AG09309 (cell line): ENCODE data around the gene CAPN11.
"Not testable (repeated sequence)": the region's sequence is repeated elsewhere in the genome, so short reads cannot be mapped to it uniquely, and the experiment has no call there.

Experiments
- DNase-seq: peaks from one replicate; pipeline ENCODE4 v3.0.0-alpha.2; 2010; ENCODE audit warnings: low read depth
- H3K4me3 ChIP-seq: 2 replicates; pipeline ENCODE4 v1.5.1; 2011; ENCODE audit warnings: mild to moderate bottlenecking, low read depth, low read length, moderate library complexity; ENCODE audit not compliant: control insufficient read depth
- TF ChIP-seq, protein P1 (sequence below): IDR thresholded peaks from 2 replicates; pipeline ENCODE4 v1.5.1; 2011; ENCODE audit warnings: mild to moderate bottlenecking, low read depth, low read length, inconsistent platforms; ENCODE audit not compliant: insufficient read depth, control insufficient read depth; ENCODE audit errors: missing control alignments

Gene CAPN11

GRCh38 chr6:44179648-44180047 is 21.0 kb downstream of the CAPN11 start:
- TF ChIP-seq, protein P1, sequence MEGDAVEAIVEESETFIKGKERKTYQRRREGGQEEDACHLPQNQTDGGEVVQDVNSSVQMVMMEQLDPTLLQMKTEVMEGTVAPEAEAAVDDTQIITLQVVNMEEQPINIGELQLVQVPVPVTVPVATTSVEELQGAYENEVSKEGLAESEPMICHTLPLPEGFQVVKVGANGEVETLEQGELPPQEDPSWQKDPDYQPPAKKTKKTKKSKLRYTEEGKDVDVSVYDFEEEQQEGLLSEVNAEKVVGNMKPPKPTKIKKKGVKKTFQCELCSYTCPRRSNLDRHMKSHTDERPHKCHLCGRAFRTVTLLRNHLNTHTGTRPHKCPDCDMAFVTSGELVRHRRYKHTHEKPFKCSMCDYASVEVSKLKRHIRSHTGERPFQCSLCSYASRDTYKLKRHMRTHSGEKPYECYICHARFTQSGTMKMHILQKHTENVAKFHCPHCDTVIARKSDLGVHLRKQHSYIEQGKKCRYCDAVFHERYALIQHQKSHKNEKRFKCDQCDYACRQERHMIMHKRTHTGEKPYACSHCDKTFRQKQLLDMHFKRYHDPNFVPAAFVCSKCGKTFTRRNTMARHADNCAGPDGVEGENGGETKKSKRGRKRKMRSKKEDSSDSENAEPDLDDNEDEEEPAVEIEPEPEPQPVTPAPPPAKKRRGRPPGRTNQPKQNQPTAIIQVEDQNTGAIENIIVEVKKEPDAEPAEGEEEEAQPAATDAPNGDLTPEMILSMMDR = no peak
- no peak overlapping the region for H3K4me3 ChIP-seq
- no peak for DNase-seq

GRCh38 chr6:44180406-44180805 is 21.8 kb downstream of the CAPN11 start:
- no peak overlapping the region for H3K4me3 ChIP-seq
- DNase-seq = no peak
- TF ChIP-seq, protein P1 = no peak

GRCh38 chr6:44180886-44181285 is 22.3 kb downstream of the CAPN11 start:
- TF ChIP-seq, protein P1 = no peak
- no peak for DNase-seq
- no peak overlapping the region for H3K4me3 ChIP-seq

DNA sequence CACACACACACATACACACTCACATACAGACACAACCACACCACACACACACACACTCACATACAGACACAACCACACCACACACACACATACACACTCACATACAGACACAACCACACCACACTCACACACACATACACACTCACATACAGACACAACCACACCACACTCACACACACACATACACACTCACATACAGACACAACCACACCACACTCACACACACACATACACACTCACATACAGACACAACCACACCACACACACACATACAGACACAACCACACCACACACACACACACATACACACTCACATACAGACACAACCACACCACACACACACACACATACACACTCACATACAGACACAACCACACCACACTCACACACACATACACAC is 23.2 kb downstream of the CAPN11 start:
- H3K4me3 ChIP-seq, DNase-seq: not testable (repeated sequence)

- DNase-seq = no peak
- TF ChIP-seq, protein P1 = no peak
- no peak overlapping the region for H3K4me3 ChIP-seq
Observed at GRCh38 chr6:44182911-44183390, 24.3 kb downstream of the CAPN11 start.

DNA sequence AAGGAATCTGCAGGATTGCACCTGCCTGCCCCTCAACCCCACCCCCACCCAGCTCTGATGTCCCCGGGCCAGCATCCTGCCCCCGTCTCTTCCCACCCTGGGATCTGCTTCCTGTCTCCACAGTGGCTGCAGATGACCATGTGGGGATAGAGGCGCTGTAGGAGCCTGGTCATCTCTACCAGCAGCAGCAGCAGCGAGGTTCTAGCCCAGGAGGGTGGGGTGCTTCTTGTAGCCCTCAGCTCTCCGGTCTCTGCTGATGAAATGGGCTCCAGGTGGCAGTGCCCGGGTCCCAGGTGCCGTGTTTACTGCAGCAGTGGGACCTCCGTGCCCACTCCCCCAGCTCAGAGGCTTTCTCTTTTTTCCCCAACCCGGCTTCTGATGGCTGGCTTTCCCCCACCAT is 25.2 kb downstream of the CAPN11 start:
- TF ChIP-seq, protein P1 = no peak
- DNase-seq = no peak
- H3K4me3 ChIP-seq = no peak overlapping the region

DNA sequence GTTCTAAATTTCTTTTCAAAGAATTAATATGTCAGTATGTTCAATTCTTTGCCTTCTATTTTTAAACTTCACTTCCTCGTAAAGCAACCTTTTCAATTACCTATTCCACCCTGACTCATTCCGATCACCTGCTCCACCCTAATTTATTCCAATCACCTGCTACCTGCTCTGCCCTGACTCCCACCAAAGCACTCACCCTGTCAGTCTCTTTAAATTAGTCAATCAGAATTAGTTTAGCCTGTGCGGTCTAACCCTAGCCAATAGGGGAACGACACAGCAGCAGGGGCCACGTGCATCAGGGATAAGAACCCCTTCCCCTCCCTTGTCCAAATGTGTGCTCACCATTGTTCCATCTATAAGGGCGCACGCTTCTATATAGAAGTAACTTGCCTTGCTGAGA is 26.7 kb downstream of the CAPN11 start:
- not testable (repeated sequence) for H3K4me3 ChIP-seq, DNase-seq

GRCh38 chr6:44185953-44186634 is 27.5 kb downstream of the CAPN11 start:
- no peak for DNase-seq
- no peak overlapping the region for H3K4me3 ChIP-seq

More at GRCh38 chr6:44185953-44186634, 27.5 kb downstream of the CAPN11 start:
- TF ChIP-seq, protein P1 = no peak
